Heart left ventricle (tissue), 16 donors: Measurements from ENCODE around the gene FYN. TPM values are rescaled to one million over a fixed set of nuclear protein-coding genes. Genes with fewer than 3 reads are reported as not detected.

ENCODE experiments used
- ATAC-seq, 4 donors: fragments of 200-7000 bp; cut with Tn5 transposase; one replicate each; pipeline ENCODE4 v1.9.1; 2020 to 2022; ENCODE audit warnings: moderate library complexity in 4 of 4, mild to moderate bottlenecking in 3 of 4, moderate number of reproducible peaks in 1 of 4
- DNase-seq, 5 donors: peaks; one replicate each; pipeline ENCODE4 v3.0.0-alpha.2; 2020
- H3K27ac ChIP-seq, 12 donors: fragments of 200-600 bp; sonication (generic) in 4 of 12; one replicate each; pipeline versions ENCODE4 v1.5.0 to v1.8.0; 2016 to 2022; ENCODE audit warnings: mild to moderate bottlenecking in 2 of 12
- H3K27me3 ChIP-seq, 9 donors: fragments of 200-600 bp; sonication (generic) in 2 of 9; one replicate each; pipeline versions ENCODE4 v1.5.1 to v1.8.0; 2016 to 2022; ENCODE audit warnings: mild to moderate bottlenecking in 3 of 9
- H3K36me3 ChIP-seq, 9 donors: fragments of 200-600 bp; sonication (generic) in 2 of 9; one replicate each; pipeline versions ENCODE4 v1.5.0 to v1.8.0; 2018 to 2022; ENCODE audit warnings: mild to moderate bottlenecking in 2 of 9
- H3K4me1 ChIP-seq, 12 donors: fragments of 200-600 bp; sonication (generic) in 4 of 12; one replicate each; pipeline versions ENCODE4 v1.5.0 to v1.8.0; 2016 to 2022; ENCODE audit warnings: mild to moderate bottlenecking in 3 of 12
- H3K4me3 ChIP-seq, 12 donors: fragments of 200-600 bp; sonication (generic) in 4 of 12; one replicate each; pipeline versions ENCODE4 v1.5.0 to v1.8.0; 2017 to 2022; ENCODE audit warnings: mild to moderate bottlenecking in 9 of 12, moderate library complexity in 4 of 12
- H3K9me3 ChIP-seq, 12 donors: fragments of 200-600 bp; sonication (generic) in 4 of 12; one replicate each; pipeline versions ENCODE4 v1.5.0 to v1.8.0; 2016 to 2022; ENCODE audit warnings: mild to moderate bottlenecking in 1 of 12
- POLR2A ChIP-seq, 2 donors: fragments of 450-650 bp; IDR thresholded peaks; one replicate each; pipeline ENCODE4 v1.6.1; 2017; ENCODE audit warnings: antibody characterized with exemption in 2 of 2, mild to moderate bottlenecking in 2 of 2, moderate library complexity in 2 of 2
- WGBS, 4 donors: extraction: QIAGEN DNeasy Blood & Tissue Kit in 2 of 4; methylation state at CpG; one replicate each; pipeline versions ENCODE4 v1.1.5 to v1.1.7; 2013 to 2018; 5-methylcytosine and 5-hydroxymethylcytosine counted together
- intact Hi-C, 10 donors: fragments of 100-400 bp; cut with DNase I; formaldehyde crosslinking; loops; one replicate each; pipeline versions ENCODE4 v1.11.1 to v1.14.2; 2022
- polyA plus RNA-seq, 2 donors: library from polyadenylated mRNA; stranded (reverse); fragments of 200-250 nt; gene quantifications; one replicate each; pipeline ENCODE4 v1.2.3, GENCODE V29; 2013
- total RNA-seq, 9 donors: library from RNA; depleted of rRNA in 2 of 9; stranded (reverse); fragments of >200 nt in 2 of 9; fragmentation: NEBNext Ultra II Directional in 3 of 9; extraction: Animal tissue kit (Norgen Biotek cat#: 25700) in 3 of 9; gene quantifications; one replicate each; pipeline versions ENCODE4 v1.1.0 to v1.2.4, GENCODE V29; 2016 to 2023
- TF ChIP-seq, protein P1 (sequence below), 12 donors: fragments of 200-600 bp; sonication (generic) in 4 of 12; IDR thresholded peaks; one replicate each; pipeline versions ENCODE4 v1.5.0 to v1.8.0; 2018 to 2022; ENCODE audit warnings: antibody characterized with exemption in 12 of 12, mild to moderate bottlenecking in 5 of 12
- donor health status: ischemic (EF 13 %, LVEDD 7.1; RV severe dilation, severe dysfunction).
- donor health status: healthy with polysubstance abuse.
- donor health status: DM: no; HTN: yes; CAD: no.
- donor health status: DM: no; HTN: no; CAD: no.
- donor health status: ischemic (EF 25% LVEDD 6.9; RV normal size, moderate dysfunction).
- donor health status: ischemic (EF 25% LVEDD 5.7; RV mildly dilated, moderate dysfunction).
- donor health status: healthy.
- donor health status: DM: yes; HTN: yes; CAD: no.
- donor health status: ischemic (EF 35%, LVEDD 5.7; RV mildly dilated, moderate dysfunction).
- donor health status: nonischemic (EF 11% LVEDD 7.7; RV severe dilation, severe dysfunction).
- donor health status: DM: yes; HTN: yes; CAD: no.
- donor health status: PGD.
- donor health status: ischemic (EF 29% LVEDD 5.4; RV normal size, mild dysfunction).
- donor health status: nonischemic (EF 23%, LVEDD 6.1; RV moderate dilation, normal function).

The FYN gene
- total and polyA plus RNA-seq, 11 donors: 14.7 to 72.4 (median 52.3) TPM

DNA sequence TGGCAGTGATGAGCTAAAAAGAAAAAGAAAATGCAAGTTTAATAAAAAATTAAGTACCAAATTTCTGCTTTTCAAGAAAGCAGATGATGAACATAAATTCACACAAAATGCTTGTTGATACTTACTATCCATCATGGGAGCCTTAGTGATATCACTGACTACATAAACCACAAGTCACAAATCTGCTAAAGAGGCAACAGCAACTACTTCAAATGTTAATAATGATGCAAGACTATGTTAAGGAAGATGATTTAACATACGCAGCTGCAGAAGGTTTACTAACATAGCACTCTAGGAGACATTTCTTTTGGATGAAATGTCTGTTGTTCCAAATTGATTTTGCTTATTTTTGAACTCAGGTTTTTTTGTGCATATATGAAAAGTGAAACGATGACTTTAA, 18.6 kb downstream of the FYN start:
- TF ChIP-seq, protein P1, sequence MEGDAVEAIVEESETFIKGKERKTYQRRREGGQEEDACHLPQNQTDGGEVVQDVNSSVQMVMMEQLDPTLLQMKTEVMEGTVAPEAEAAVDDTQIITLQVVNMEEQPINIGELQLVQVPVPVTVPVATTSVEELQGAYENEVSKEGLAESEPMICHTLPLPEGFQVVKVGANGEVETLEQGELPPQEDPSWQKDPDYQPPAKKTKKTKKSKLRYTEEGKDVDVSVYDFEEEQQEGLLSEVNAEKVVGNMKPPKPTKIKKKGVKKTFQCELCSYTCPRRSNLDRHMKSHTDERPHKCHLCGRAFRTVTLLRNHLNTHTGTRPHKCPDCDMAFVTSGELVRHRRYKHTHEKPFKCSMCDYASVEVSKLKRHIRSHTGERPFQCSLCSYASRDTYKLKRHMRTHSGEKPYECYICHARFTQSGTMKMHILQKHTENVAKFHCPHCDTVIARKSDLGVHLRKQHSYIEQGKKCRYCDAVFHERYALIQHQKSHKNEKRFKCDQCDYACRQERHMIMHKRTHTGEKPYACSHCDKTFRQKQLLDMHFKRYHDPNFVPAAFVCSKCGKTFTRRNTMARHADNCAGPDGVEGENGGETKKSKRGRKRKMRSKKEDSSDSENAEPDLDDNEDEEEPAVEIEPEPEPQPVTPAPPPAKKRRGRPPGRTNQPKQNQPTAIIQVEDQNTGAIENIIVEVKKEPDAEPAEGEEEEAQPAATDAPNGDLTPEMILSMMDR (IDR thresholded peaks at IDR 0.05): no peak
- TF ChIP-seq POLR2A (IDR thresholded peaks at IDR 0.05): no peak
- Histone ChIP-seq H3K27ac (no peak overlapping the region), H3K4me3 (no peak overlapping the region), H3K4me1 (peaks cover 4 to 93% (median 65%) of the 10 kb centered on the region in 12 donors), H3K27me3 (no peaks in the 10 kb centered on the region), H3K9me3 (no peaks in the 10 kb centered on the region), H3K36me3 (no peaks in the 10 kb centered on the region)
- WGBS, 4 donors: 71 to 80% (median 74%) methylated on average over 2 of the region's 2 CpGs
- ATAC-seq: no peak
- intact Hi-C loops: no loop called here
- DNase-seq: no peak

DNA sequence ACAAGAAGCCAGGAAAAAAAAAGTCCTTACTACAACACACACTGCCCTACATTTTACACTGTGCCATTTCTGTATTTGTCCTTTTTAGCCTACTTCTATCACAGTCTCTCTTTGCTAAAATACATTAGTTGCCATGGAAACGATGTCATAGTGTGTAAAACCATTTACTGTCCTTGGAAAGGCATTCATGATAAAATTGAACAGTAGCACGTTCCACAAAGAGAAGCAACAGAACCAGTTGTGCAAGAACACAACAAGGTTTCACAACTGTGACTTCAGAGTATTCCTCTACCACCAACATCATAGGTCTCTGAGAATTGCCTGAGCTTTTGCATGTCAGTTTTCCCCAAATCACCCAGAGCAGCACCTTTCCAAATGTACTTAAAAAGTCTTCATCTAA, 20.5 kb downstream of the FYN start:
- Histone ChIP-seq H3K9me3 (no peaks in the 10 kb centered on the region), H3K36me3 (no peaks in the 10 kb centered on the region), H3K4me3 (no peak overlapping the region), H3K27me3 (no peaks in the 10 kb centered on the region), H3K27ac (no peak overlapping the region), H3K4me1 (peaks cover 4 to 95% (median 75%) of the 10 kb centered on the region in 12 donors)
- intact Hi-C loops: no loop called here
- ATAC-seq (no peak), DNase-seq (no peak)
- WGBS, 4 donors: 52 to 78% (median 71%) methylated on average over 2 of the region's 2 CpGs
- TF ChIP-seq, protein P1 (IDR thresholded peaks at IDR 0.05): no peak
- TF ChIP-seq POLR2A (IDR thresholded peaks at IDR 0.05): no peak

DNA sequence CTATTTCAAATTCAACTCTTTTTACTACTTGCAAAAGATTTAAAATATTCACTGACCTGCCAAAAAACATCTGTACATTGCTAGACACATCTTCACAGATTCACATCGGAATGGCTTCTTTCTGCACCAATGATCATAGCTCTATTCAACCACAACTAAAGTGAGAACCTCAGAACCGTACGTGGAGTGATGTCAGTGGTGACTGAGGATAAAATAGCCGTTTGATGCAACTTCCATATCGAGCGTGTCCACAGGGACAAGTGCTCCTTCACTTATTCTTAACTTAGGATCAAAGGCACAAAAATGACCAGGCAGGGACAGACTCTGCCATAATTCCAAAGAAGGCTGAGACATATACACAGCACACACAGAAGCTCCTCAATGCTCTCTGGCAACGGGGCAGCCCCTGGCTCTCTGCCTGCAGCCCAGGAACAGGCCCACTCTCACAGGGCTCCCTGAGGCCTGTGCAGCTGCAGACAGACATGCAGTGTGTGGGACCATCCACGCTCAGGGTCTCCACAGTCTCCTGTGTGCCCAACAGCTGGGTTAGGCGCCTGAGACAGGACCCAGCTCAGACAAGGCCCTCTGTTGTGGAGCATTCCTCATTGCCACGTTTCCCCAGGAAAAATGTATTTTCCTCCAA, 22.8 kb downstream of the FYN start:
- ATAC-seq (peak; percentile 34 to 68 (median 48)), DNase-seq (peak; percentile 32 to 72 (median 46))
- peaks cover 0 to 4% (median 0%) of the 10 kb centered on the region in 9 donors for H3K36me3 ChIP-seq
- H3K27me3 ChIP-seq: no peaks in the 10 kb centered on the region
- no peak overlapping the region for H3K4me3 ChIP-seq
- peaks cover 11 to 98% (median 81%) of the 10 kb centered on the region in 12 donors for H3K4me1 ChIP-seq
- intact Hi-C loops: no loop called here
- WGBS, 4 donors: 38 to 44% (median 43%) methylated on average over 10 of the region's 10 CpGs
- H3K9me3 ChIP-seq: no peaks in the 10 kb centered on the region
- H3K27ac ChIP-seq: peak overlapping the region in 5 of 12 donors; percentile 5 to 28 (median 18)
- TF ChIP-seq, protein P1 (IDR thresholded peaks at IDR 0.05): no peak
- no peak for TF ChIP-seq POLR2A (IDR thresholded peaks at IDR 0.05)

DNA sequence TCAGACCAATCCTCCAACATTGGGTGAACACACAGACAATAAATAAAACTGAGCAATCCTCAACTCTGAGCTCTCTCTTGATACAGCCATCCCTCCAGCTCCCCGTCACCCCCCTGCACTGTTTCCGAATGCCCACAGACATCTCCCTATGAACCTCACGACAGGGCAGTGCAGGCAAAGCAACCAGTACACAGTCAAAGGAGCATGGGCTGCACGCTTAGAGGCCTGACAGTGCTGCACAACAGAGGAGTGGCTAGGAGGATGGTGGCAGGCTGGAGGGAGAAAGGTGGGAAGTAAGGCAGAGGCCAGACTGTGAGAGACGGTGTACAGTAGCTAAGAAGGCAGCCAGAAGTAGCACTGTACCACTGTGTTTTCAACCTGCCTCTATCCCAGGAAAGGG, 24.0 kb downstream of the FYN start:
- peaks cover 15 to 98% (median 86%) of the 10 kb centered on the region in 12 donors for H3K4me1 ChIP-seq
- H3K27ac ChIP-seq: peak overlapping the region in 7 of 12 donors; percentile 6 to 64 (median 42)
- H3K4me3 ChIP-seq: no peak overlapping the region

More for the DNA sequence above, 24.0 kb downstream of the FYN start:
- Histone ChIP-seq H3K9me3 (no peaks in the 10 kb centered on the region), H3K36me3 (peaks cover 0 to 7% (median 0%) of the 10 kb centered on the region in 9 donors), H3K27me3 (no peaks in the 10 kb centered on the region)
- intact Hi-C loops: no loop called here
- peak in 1 of 5 donors; percentile 34 for DNase-seq
- TF ChIP-seq, protein P1 (IDR thresholded peaks at IDR 0.05): no peak
- TF ChIP-seq POLR2A (IDR thresholded peaks at IDR 0.05): no peak
- 45 to 58% (median 52%) methylated on average over 5 of the region's 5 CpGs for WGBS, 4 donors
- ATAC-seq: peak; percentile 11 to 43 (median 36)
